MM.1S (cell line): ENCODE data around the gene C2CD3.

Source experiments
- CTCF ChIP-seq: fragments of 300-600 bp; sonication (generic); IDR thresholded peaks from 2 replicates; pipeline ENCODE4 v1.5.1; 2016; ENCODE audit warnings: antibody characterized with exemption, low read length, mixed read lengths
- EZH2 ChIP-seq: fragments of 300-600 bp; sonication (generic); optimal IDR thresholded peaks from 2 replicates; pipeline ENCODE3; 2017; ENCODE audit warnings: low read depth, mild to moderate bottlenecking, antibody characterized with exemption, low read length, mixed read lengths
- EZH2phosphoT487 ChIP-seq: fragments of 300-600 bp; sonication (generic); IDR thresholded peaks from 2 replicates; pipeline ENCODE4 v1.6.1; 2018; ENCODE audit warnings: antibody characterized with exemption, low read length

GRCh38 chr11:74005721-74006517 lies 164.9 kb downstream of the C2CD3 start:
- no peak for TF ChIP-seq CTCF
- no peak for TF ChIP-seq EZH2
- no peak for TF ChIP-seq EZH2phosphoT487
